Liver (tissue), 3 donors: ENCODE measurements around the gene TWF2.

Source experiments
- GABPA ChIP-seq, 2 donors: IDR thresholded peaks in 1 of 2; conservative IDR thresholded peaks in 1 of 2; 2 replicates each; pipeline ENCODE4 v1.6.1; 2016; ENCODE audit warnings: antibody characterized with exemption in 2 of 2, mild to moderate bottlenecking in 1 of 2, moderate library complexity in 1 of 2
- HNF4A ChIP-seq, 2 donors: conservative IDR thresholded peaks; 2 replicates each; pipeline ENCODE4 v1.6.1; 2016; ENCODE audit warnings: antibody characterized with exemption in 2 of 2, mild to moderate bottlenecking in 2 of 2
- JUND ChIP-seq, 2 donors: IDR thresholded peaks; 2 replicates each; pipeline ENCODE4 v1.6.1; 2016; ENCODE audit warnings: antibody characterized with exemption in 2 of 2
- MAX ChIP-seq: IDR thresholded peaks from 2 replicates; pipeline ENCODE4 v1.6.1; 2016; ENCODE audit warnings: antibody characterized with exemption
- RAD21 ChIP-seq, 2 donors: IDR thresholded peaks; 2 replicates each; pipeline ENCODE4 v1.6.1; 2016; ENCODE audit warnings: antibody characterized with exemption in 2 of 2, mild to moderate bottlenecking in 2 of 2
- REST ChIP-seq: IDR thresholded peaks from 2 replicates; pipeline ENCODE4 v1.6.1; 2016; ENCODE audit warnings: antibody characterized with exemption, mild to moderate bottlenecking
- RXRA ChIP-seq, 2 donors: IDR thresholded peaks; 2 replicates each; pipeline ENCODE4 v1.6.1; 2017 to 2018; ENCODE audit warnings: antibody characterized with exemption in 2 of 2, mild to moderate bottlenecking in 1 of 2
- SP1 ChIP-seq: IDR thresholded peaks from 2 replicates; pipeline ENCODE4 v1.6.1; 2018; ENCODE audit warnings: antibody characterized with exemption, mild to moderate bottlenecking
- TAF1 ChIP-seq: conservative IDR thresholded peaks from 2 replicates; pipeline ENCODE4 v1.6.1; 2016; ENCODE audit warnings: antibody characterized with exemption, mild to moderate bottlenecking
- YY1 ChIP-seq: IDR thresholded peaks from 2 replicates; pipeline ENCODE4 v1.6.1; 2016; ENCODE audit warnings: antibody characterized with exemption, mild to moderate bottlenecking
- TF ChIP-seq, protein P1 (sequence below): fragments of 150-350 bp; IDR thresholded peaks from 2 replicates; pipeline ENCODE4 v1.5.1; 2017; ENCODE audit warnings: improper control_type of control experiment, low read depth, low read length; ENCODE audit not compliant: missing input control
- TF ChIP-seq, protein P2 (sequence below): IDR thresholded peaks from 2 replicates; pipeline ENCODE4 v1.6.1; 2016; ENCODE audit warnings: antibody characterized with exemption
- TF ChIP-seq, protein P3 (sequence below): IDR thresholded peaks from 2 replicates; pipeline ENCODE4 v1.6.1; 2016; ENCODE audit warnings: antibody characterized with exemption
- donor health status: healthy.
- donor health status: healthy.

DNA sequence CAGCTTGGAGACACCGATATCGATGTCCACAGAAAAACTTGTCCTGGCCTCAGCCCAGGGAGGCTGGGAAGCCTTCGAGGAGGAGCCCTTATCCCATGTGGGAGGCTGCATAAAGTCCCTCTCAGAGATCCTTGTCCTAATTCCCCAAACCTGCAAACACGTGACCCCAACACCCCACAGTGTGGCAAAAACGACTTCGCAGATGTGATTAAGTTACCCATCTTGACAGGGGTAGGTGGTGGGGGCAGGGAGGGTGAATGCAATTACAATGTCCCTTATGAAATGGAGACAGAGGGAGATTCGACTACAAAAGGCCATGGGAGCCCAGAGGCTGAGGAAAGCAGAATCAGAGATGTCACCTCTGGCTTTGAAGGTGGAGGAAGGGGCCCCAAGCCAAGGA is 11.2 kb downstream of the TWF2 start:
- TF ChIP-seq, protein P1, sequence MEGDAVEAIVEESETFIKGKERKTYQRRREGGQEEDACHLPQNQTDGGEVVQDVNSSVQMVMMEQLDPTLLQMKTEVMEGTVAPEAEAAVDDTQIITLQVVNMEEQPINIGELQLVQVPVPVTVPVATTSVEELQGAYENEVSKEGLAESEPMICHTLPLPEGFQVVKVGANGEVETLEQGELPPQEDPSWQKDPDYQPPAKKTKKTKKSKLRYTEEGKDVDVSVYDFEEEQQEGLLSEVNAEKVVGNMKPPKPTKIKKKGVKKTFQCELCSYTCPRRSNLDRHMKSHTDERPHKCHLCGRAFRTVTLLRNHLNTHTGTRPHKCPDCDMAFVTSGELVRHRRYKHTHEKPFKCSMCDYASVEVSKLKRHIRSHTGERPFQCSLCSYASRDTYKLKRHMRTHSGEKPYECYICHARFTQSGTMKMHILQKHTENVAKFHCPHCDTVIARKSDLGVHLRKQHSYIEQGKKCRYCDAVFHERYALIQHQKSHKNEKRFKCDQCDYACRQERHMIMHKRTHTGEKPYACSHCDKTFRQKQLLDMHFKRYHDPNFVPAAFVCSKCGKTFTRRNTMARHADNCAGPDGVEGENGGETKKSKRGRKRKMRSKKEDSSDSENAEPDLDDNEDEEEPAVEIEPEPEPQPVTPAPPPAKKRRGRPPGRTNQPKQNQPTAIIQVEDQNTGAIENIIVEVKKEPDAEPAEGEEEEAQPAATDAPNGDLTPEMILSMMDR: no peak
- TF ChIP-seq, protein P2, sequence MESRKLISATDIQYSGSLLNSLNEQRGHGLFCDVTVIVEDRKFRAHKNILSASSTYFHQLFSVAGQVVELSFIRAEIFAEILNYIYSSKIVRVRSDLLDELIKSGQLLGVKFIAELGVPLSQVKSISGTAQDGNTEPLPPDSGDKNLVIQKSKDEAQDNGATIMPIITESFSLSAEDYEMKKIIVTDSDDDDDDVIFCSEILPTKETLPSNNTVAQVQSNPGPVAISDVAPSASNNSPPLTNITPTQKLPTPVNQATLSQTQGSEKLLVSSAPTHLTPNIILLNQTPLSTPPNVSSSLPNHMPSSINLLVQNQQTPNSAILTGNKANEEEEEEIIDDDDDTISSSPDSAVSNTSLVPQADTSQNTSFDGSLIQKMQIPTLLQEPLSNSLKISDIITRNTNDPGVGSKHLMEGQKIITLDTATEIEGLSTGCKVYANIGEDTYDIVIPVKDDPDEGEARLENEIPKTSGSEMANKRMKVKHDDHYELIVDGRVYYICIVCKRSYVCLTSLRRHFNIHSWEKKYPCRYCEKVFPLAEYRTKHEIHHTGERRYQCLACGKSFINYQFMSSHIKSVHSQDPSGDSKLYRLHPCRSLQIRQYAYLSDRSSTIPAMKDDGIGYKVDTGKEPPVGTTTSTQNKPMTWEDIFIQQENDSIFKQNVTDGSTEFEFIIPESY: no peak
- TF ChIP-seq JUND (IDR thresholded peaks at IDR 0.05) (no peak), GABPA (IDR thresholded peaks at IDR 0.05 in 1 of 2, conservative IDR thresholded peaks at IDR 0.05 in 1 of 2) (no peak), RAD21 (IDR thresholded peaks at IDR 0.05) (no peak), HNF4A (conservative IDR thresholded peaks at IDR 0.05) (no peak), REST (no peak), RXRA (IDR thresholded peaks at IDR 0.05) (no peak), MAX (no peak), SP1 (no peak), TAF1 (no peak), YY1 (no peak)
- TF ChIP-seq, protein P3, sequence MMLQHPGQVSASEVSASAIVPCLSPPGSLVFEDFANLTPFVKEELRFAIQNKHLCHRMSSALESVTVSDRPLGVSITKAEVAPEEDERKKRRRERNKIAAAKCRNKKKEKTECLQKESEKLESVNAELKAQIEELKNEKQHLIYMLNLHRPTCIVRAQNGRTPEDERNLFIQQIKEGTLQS: no peak
